Embryonic facial prominence (tissue), 1 donor: ENCODE measurements around the gene PRKG1.

ENCODE experiments used
- DNase-seq: peaks from one replicate; pipeline ENCODE4 v3.0.0-alpha.2; 2016; ENCODE audit errors: extremely low spot score

PRKG1 gene

GRCh38 chr10:52252307-52252706, 1178.0 kb downstream of the PRKG1 start:
- DNase-seq: no peak

- DNase-seq: no peak
Observed at GRCh38 chr10:52256832-52257691, 1182.8 kb downstream of the PRKG1 start.

- DNase-seq: no peak
Observed at GRCh38 chr10:52257692-52258075, 1183.4 kb downstream of the PRKG1 start.

- no peak for DNase-seq
Observed at GRCh38 chr10:52258799-52259425, 1184.6 kb downstream of the PRKG1 start.

- no peak for DNase-seq
Observed at GRCh38 chr10:52259426-52259812, 1185.1 kb downstream of the PRKG1 start.

GRCh38 chr10:52261362-52261761, 1187.1 kb downstream of the PRKG1 start:
- no peak for DNase-seq

- DNase-seq: no peak
Observed at GRCh38 chr10:52265131-52265926, 1191.0 kb downstream of the PRKG1 start.

- no peak for DNase-seq
Observed at GRCh38 chr10:52266858-52267257, 1192.6 kb downstream of the PRKG1 start.

GRCh38 chr10:52268790-52269189, 1194.5 kb downstream of the PRKG1 start:
- DNase-seq: no peak

GRCh38 chr10:52269233-52269632, 1194.9 kb downstream of the PRKG1 start:
- DNase-seq: no peak

- no peak for DNase-seq
Observed at GRCh38 chr10:52276163-52276562, 1201.9 kb downstream of the PRKG1 start.

GRCh38 chr10:52276986-52277385, 1202.7 kb downstream of the PRKG1 start:
- DNase-seq: no peak

GRCh38 chr10:52279546-52279945, 1205.3 kb downstream of the PRKG1 start:
- no peak for DNase-seq

- DNase-seq: no peak
Observed at GRCh38 chr10:52280051-52280450, 1205.8 kb downstream of the PRKG1 start.

- no peak for DNase-seq
Observed at GRCh38 chr10:52283174-52283573, 1208.9 kb downstream of the PRKG1 start.

- no peak for DNase-seq
Observed at GRCh38 chr10:52284416-52285013, 1210.2 kb downstream of the PRKG1 start.

- DNase-seq: no peak
Observed at GRCh38 chr10:52287866-52288265, 1213.6 kb downstream of the PRKG1 start.

GRCh38 chr10:52297747-52298146, 1223.5 kb downstream of the PRKG1 start:
- DNase-seq: no peak

GRCh38 chr10:52300599-52301277, 1226.5 kb downstream of the PRKG1 start:
- DNase-seq: no peak

GRCh38 chr10:52308251-52309031, 1234.2 kb downstream of the PRKG1 start:
- DNase-seq: no peak

GRCh38 chr10:52312942-52313255, 1238.6 kb downstream of the PRKG1 start:
- no peak for DNase-seq
